ENCODE results near the gene MRAP.

GRCh38 chr21:32261929-32262328 lies 36.7 kb upstream of the MRAP start:
- TF ChIP-seq GATA2 (IDR thresholded peaks at IDR 0.05; ENCODE audit: low read depth, low read length): no peak
- no peak for TF ChIP-seq GATA3 (IDR thresholded peaks at IDR 0.05; ENCODE audit: low read depth, low read length)
